HCT116 (cell line): ENCODE measurements around the gene RAD54L2. TPM values are rescaled to one million over a fixed set of nuclear protein-coding genes. Genes with fewer than 3 reads are reported as not detected.

Experiments
- ATAC-seq: fragments of 200-7000 bp; cut with Tn5 transposase; 2 replicates; pipeline ENCODE4 v1.9.1; 2020; ENCODE audit warnings: mild to moderate bottlenecking, moderate library complexity
- BruUV-seq: library from RNA; stranded (reverse); fragments of 400-500 nt; replicated peaks from 2 replicates; lab custom pipeline; 2021; lab: Mats Ljungman, UMichigan
- CTCF ChIA-PET: fragments of 300-600 bp; sonication (Branson Sonifier 250); formaldehyde crosslinking; loops from one replicate; lab custom pipeline; 2021; ENCODE audit warnings: antibody characterized with exemption; lab: Charles Lee
- POLR2A ChIA-PET: fragments of 300-600, 350-600 bp; sonication (Branson Sonifier 250); formaldehyde crosslinking; loops from one replicate; lab custom pipeline; 2021; ENCODE audit warnings: antibody characterized with exemption; lab: Charles Lee
- RAD21 ChIA-PET, 2 experiments: fragments of 300-600 bp; sonication (Branson Sonifier 250); formaldehyde crosslinking; loops; one replicate each; lab custom pipeline; 2023; ENCODE audit warnings: low total read pairs in 2 of 2; ENCODE audit not compliant: uncharacterized antibody in 2 of 2, unreplicated experiment in 2 of 2, low non-redundant PET in 1 of 2; lab: Charles Lee
- DNase-seq: peaks from one replicate; pipeline ENCODE4 v3.0.0-alpha.2; 2010; ENCODE audit warnings: low read depth, low spot score
- H2AFZ ChIP-seq: fragments of 200-600 bp; shearing (Covaris generic), sonication (generic); 2 replicates; pipeline ENCODE4 v1.6.1; 2017; ENCODE audit warnings: low read depth, mixed run types, mixed read lengths, antibody characterized with exemption, low read length; ENCODE audit not compliant: poor library complexity, severe bottlenecking
- H3K27ac ChIP-seq: 2 replicates; pipeline ENCODE4 v1.5.1; 2012; ENCODE audit warnings: low read depth, low read length
- H3K27me3 ChIP-seq: fragments of 200-600 bp; sonication (generic); 2 replicates; pipeline ENCODE4 v1.6.1; 2016; ENCODE audit warnings: mixed run types, low read length, mixed read lengths; ENCODE audit not compliant: insufficient read depth
- H3K36me3 ChIP-seq, 2 experiments: fragments of 200-500 bp in 1 of 2; fragments of 200-600 bp in 1 of 2; sonication (Bioruptor generic) in 1 of 2; sonication (generic) in 1 of 2; 2 replicates each; pipeline versions ENCODE4 v1.5.1 to v1.6.1; 2014 to 2016; ENCODE audit warnings: low read length in 2 of 2, inconsistent platforms in 1 of 2, mixed read lengths in 1 of 2, mixed run types in 1 of 2; ENCODE audit not compliant: insufficient read depth in 2 of 2, control insufficient read depth in 1 of 2
- H3K4me1 ChIP-seq, 2 experiments: fragments of 200-600 bp in 1 of 2; sonication (generic) in 1 of 2; 2 replicates each; pipeline versions ENCODE4 v1.5.1 to v1.6.1; 2012 to 2017; ENCODE audit warnings: low read length in 2 of 2, inconsistent platforms in 1 of 2, mild to moderate bottlenecking in 1 of 2, mixed read lengths in 1 of 2, mixed run types in 1 of 2, moderate library complexity in 1 of 2; ENCODE audit not compliant: insufficient read depth in 2 of 2, control insufficient read depth in 1 of 2
- H3K4me2 ChIP-seq: fragments of 200-600 bp; sonication (generic); 2 replicates; pipeline ENCODE4 v1.6.1; 2017; ENCODE audit warnings: mixed run types, low read length, mixed read lengths
- H3K4me3 ChIP-seq, 2 experiments: fragments of 200-600 bp in 1 of 2; sonication (generic) in 1 of 2; replicated peaks in 1 of 2; 2 replicates each; pipeline ENCODE4 v1.5.1; 2011 to 2016; ENCODE audit warnings: low read length in 2 of 2, control low read depth in 1 of 2, low read depth in 1 of 2, mild to moderate bottlenecking in 1 of 2, mixed read lengths in 1 of 2, mixed run types in 1 of 2
- H3K79me2 ChIP-seq: fragments of 200-600 bp; sonication (generic); 2 replicates; pipeline ENCODE4 v1.6.1; 2017; ENCODE audit warnings: mild to moderate bottlenecking, mixed run types, low read length, moderate library complexity, mixed read lengths; ENCODE audit not compliant: insufficient read depth
- H3K9ac ChIP-seq: fragments of 200-600 bp; sonication (generic); 2 replicates; pipeline ENCODE4 v1.6.1; 2016; ENCODE audit warnings: low read length, mixed read lengths
- H3K9me2 ChIP-seq: fragments of 200-600 bp; sonication (generic), shearing (Covaris generic); 2 replicates; pipeline ENCODE4 v1.6.1; 2017; ENCODE audit warnings: mixed run types, mild to moderate bottlenecking, moderate library complexity; ENCODE audit not compliant: insufficient read depth
- H3K9me3 ChIP-seq, 2 experiments: fragments of 200-500 bp in 1 of 2; fragments of 200-600 bp in 1 of 2; sonication (Bioruptor generic) in 1 of 2; sonication (generic) in 1 of 2; 2 replicates each; pipeline ENCODE4 v1.6.1; 2014 to 2017; ENCODE audit warnings: low read length in 2 of 2, mixed read lengths in 2 of 2, inconsistent platforms in 1 of 2, low read depth in 1 of 2, mild to moderate bottlenecking in 1 of 2, mixed run types in 1 of 2, moderate library complexity in 1 of 2; ENCODE audit not compliant: control insufficient read depth in 1 of 2, insufficient read depth in 1 of 2
- H4K20me1 ChIP-seq: fragments of 200-600 bp; sonication (generic), shearing (Covaris generic); 2 replicates; pipeline ENCODE4 v1.6.1; 2017; ENCODE audit warnings: mixed run types, mild to moderate bottlenecking, moderate library complexity; ENCODE audit not compliant: insufficient read depth
- CTCF ChIP-seq, 3 experiments: fragments of 200-600 bp in 1 of 3; sonication (generic) in 1 of 3; IDR thresholded peaks in 2 of 3; conservative IDR thresholded peaks in 1 of 3; 2 replicates each; pipeline ENCODE4 v1.5.1; 2012 to 2017; ENCODE audit warnings: low read depth in 2 of 3, low read length in 2 of 3, antibody characterized with exemption in 1 of 3, borderline replicate concordance in 1 of 3, control low read depth in 1 of 3, mild to moderate bottlenecking in 1 of 3, mixed read lengths in 1 of 3, mixed run types in 1 of 3, moderate library complexity in 1 of 3; ENCODE audit not compliant: insufficient read depth in 1 of 3
- ELF1 ChIP-seq: IDR thresholded peaks from 2 replicates; pipeline ENCODE4 v1.6.1; 2012; ENCODE audit warnings: low read depth, borderline replicate concordance
- EZH2 ChIP-seq: fragments of 200-600 bp; sonication (generic); IDR thresholded peaks from 2 replicates; pipeline ENCODE4 v1.6.1; 2017; ENCODE audit warnings: antibody characterized with exemption, mixed run types
- FOSL1 ChIP-seq: IDR thresholded peaks from 2 replicates; pipeline ENCODE4 v1.6.1; 2012; ENCODE audit warnings: low read depth
- JUND ChIP-seq: IDR thresholded peaks from 2 replicates; pipeline ENCODE4 v1.6.1; 2012
- POLR2A ChIP-seq: IDR thresholded peaks from 2 replicates; pipeline ENCODE4 v1.7.0; 2011; ENCODE audit warnings: borderline replicate concordance; ENCODE audit not compliant: insufficient read depth, insufficient read length; ENCODE audit errors: extremely low read depth
- POLR2AphosphoS5 ChIP-seq: IDR thresholded peaks from 2 replicates; pipeline ENCODE4 v1.6.1; 2011; ENCODE audit warnings: mild to moderate bottlenecking, low read depth, low read length, moderate library complexity
- RAD21 ChIP-seq: IDR thresholded peaks from 2 replicates; pipeline ENCODE4 v1.6.1; 2012; ENCODE audit warnings: low read depth, mild to moderate bottlenecking
- SIN3A ChIP-seq: IDR thresholded peaks from 2 replicates; pipeline ENCODE4 v1.6.1; 2012; ENCODE audit warnings: low read depth
- TCF7L2 ChIP-seq: IDR thresholded peaks from 2 replicates; pipeline ENCODE4 v1.7.0; 2011; ENCODE audit warnings: borderline replicate concordance, inconsistent platforms; ENCODE audit not compliant: insufficient read depth, insufficient read length; ENCODE audit errors: extremely low read depth
- ZFX ChIP-seq: fragments of 450-650 bp; IDR thresholded peaks from 2 replicates; pipeline ENCODE4 v1.6.1; 2017
- ZNF274 ChIP-seq: fragments of 200-500 bp; sonication (Bioruptor generic); IDR thresholded peaks from 2 replicates; pipeline ENCODE4 v1.6.1; 2014; ENCODE audit warnings: mild to moderate bottlenecking, low read depth, low read length, inconsistent platforms
- intact Hi-C: fragments of 100-400 bp; cut with micrococcal nuclease; formaldehyde crosslinking; loops from 2 replicates; pipeline ENCODE4 v1.10.0; 2022
- total RNA-seq: library from RNA; stranded (reverse); gene quantifications from one replicate; pipeline ENCODE4 v1.2.1, GENCODE V29; 2021; ENCODE audit not compliant: unreplicated experiment

Gene RAD54L2
- total RNA-seq, 1 experiment from 2014 or later: 20.2 TPM

DNA sequence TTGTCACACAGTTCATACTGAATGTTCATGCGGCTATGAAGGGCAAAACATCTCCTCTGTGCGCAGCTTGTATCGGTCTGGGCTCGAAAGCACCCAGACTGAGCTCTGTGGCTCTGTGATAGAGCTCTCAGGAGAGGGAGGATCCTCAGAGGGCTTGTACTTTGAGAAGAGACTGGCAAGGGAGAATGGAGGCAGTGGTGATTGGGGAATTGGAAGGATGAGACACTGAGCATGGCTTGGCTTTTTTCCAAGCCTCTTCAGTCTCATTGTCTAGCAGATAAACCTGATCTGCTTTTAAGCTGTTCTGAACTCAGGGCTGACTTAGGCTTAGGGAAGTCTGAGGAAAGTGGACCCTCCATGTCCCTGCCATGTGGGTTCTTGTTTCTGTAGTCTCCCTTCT is 43.0 kb downstream of the RAD54L2 start (continued):
- no peak for TF ChIP-seq ELF1
- TF ChIP-seq TCF7L2: no peak
- no peak for TF ChIP-seq RAD21
- no peak for TF ChIP-seq EZH2
- no peak for TF ChIP-seq POLR2AphosphoS5
- TF ChIP-seq ZNF274: no peak
- no peak for TF ChIP-seq ZFX

DNA sequence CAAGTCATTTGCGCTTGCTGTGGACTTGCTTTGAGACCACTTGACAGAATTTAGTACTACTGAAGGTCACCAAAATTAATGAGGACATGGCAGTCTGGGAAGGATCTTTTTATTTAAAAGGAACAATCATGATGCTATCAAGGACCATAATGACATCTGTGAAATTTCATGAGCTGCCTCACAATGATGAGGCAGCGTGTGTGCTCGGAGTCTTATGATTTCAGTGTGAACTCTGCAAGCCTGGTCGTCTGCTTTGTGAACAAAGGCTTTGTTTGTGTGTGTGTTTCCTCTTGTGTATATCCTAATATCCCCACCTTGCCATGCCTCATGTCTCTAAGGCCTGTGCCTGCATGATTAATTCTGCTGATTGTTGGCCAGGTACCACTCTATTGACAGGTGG is 46.7 kb downstream of the RAD54L2 start:
- intact Hi-C loops: no loop called here
- H3K4me3 ChIP-seq: no peak overlapping the region
- H3K27me3 ChIP-seq: no peaks in the 10 kb centered on the region
- TF ChIP-seq TCF7L2 (no peak), JUND (no peak), EZH2 (no peak), ZFX (no peak), SIN3A (no peak), POLR2AphosphoS5 (no peak), RAD21 (no peak), FOSL1 (no peak), CTCF (IDR thresholded peaks at IDR 0.05 in 2 of 3, conservative IDR thresholded peaks at IDR 0.05 in 1 of 3; ENCODE audit: borderline replicate concordance in 1 of 3, insufficient read depth in 1 of 3, low read depth in 2 of 3, low read length in 2 of 3) (no peak), ZNF274 (no peak), POLR2A (no peak)
- TF ChIP-seq, all 23 proteins: peak for 0
- DNase-seq (no peak), ATAC-seq (no peak)
- Histone ChIP-seq H3K9me3 (no peaks in the 10 kb centered on the region), H3K36me3 (0 out of 4 replicates have a peak, but pooled peaks cover 0 to under 1% of the 10 kb centered on the region in 2 experiments), H3K9ac (no peak overlapping the region), H3K9me2 (no peaks in the 10 kb centered on the region), H3K4me1 (no peaks in the 10 kb centered on the region), H2AFZ (no peak overlapping the region), H4K20me1 (no peaks in the 10 kb centered on the region), H3K4me2 (no peak overlapping the region), H3K27ac (no peak overlapping the region), H3K79me2 (peaks cover 20% of the 10 kb centered on the region)
- BruUV-seq: no TSS peak
- ChIA-PET RAD21 (interaction anchor here in 1 of 2 experiments (0.6 kb wide), 1 partner anchor 998 kb away, joined by 3 read pairs; no protein-coding TSS in a partner anchor), CTCF (no interaction called here), POLR2A (no interaction called here)
